HG02870 (cell line): ENCODE measurements around the gene GPR132.
"Not testable (repeated sequence)": the region's sequence is repeated elsewhere in the genome, so short reads cannot be mapped to it uniquely, and the experiment has no call there.

Experiments used
- ATAC-seq: cut with Tn5 transposase; IDR thresholded peaks from one replicate; pipeline ENCODE4 v1.9.1; 2021; ENCODE audit warnings: mild to moderate bottlenecking, moderate library complexity; ENCODE audit not compliant: unreplicated experiment

GPR132 gene, protein sequence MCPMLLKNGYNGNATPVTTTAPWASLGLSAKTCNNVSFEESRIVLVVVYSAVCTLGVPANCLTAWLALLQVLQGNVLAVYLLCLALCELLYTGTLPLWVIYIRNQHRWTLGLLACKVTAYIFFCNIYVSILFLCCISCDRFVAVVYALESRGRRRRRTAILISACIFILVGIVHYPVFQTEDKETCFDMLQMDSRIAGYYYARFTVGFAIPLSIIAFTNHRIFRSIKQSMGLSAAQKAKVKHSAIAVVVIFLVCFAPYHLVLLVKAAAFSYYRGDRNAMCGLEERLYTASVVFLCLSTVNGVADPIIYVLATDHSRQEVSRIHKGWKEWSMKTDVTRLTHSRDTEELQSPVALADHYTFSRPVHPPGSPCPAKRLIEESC

DNA sequence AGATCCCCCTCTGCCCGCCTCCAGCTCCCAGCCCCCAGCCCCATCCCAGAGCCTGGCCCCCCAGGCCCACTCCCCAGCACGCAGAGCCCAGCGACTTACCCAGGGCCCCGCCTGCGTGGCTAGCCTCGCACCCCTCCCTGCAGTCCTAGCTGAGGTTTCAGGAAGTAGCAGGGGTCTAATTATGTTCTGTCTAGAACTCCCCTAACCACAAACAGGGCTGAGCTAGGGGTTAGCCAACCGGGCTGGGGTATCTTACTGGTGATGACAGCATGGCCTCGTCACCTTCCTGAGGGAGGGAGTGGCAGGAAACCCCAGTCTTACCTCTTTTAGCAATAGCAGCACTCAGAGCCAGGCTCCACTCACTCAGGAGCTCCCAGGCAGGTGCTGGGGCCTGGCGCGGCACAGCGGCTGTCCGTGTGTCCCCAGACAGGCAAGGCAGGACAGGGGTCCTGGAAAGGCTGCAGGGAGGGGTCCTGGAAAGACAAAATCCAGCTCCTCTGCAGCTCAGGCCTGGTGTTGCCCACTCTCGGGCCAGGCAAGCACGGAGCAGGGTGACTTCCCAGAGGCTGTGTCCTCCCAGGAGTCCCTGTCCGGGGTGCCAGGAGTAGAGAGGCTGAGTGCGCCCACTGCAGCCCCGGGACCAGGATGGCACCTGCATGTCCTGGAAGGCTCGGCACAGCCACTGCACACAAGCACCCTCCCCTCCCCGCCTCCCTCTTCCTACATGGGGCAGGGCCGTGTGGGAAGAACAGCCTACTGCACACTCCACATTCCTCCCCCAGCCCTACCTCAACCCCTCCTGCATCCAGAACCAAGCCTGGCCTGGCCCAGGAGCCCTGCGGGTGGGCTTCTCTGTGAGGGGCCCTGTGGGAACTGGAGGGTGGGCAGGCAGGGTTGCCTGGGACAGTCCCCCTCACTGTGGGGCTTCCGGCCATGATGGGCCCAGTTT, at the start of gene GPR132:
GPR132 (minus strand) TSS at position 151 of the 949 bp plus-strand sequence. CDS start 10,010 bp downstream, outside the sequence.
- peak; percentile 49 for ATAC-seq

GRCh38 chr14:105109243-105109642, 44.0 kb upstream of the GPR132 start:
- ATAC-seq: not testable (repeated sequence)

GRCh38 chr14:105108516-105108864, 43.3 kb upstream of the GPR132 start:
- ATAC-seq: no peak

GRCh38 chr14:105107781-105108515, 42.7 kb upstream of the GPR132 start:
- no peak for ATAC-seq

GRCh38 chr14:105107351-105107750, 42.1 kb upstream of the GPR132 start:
- ATAC-seq: no peak

DNA sequence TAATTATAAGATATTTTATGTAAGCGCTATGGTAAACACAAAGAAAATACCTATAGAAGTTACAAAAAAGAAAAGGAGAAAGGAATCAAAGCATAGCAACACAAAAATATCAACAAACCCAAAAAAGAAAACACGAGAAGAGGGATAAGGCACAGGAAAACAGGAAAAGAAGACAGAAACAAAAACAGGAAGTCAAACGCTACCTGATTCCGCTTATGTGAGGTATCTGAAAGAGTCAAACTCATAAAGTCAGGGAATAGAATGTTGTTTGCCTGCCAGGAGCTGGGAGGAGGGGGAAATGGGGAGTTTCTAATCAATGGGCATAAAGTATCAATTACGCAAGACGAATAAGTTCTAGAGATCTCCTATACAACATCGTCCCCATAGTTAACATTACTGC, 39.9 kb upstream of the GPR132 start:
- ATAC-seq: no peak

DNA sequence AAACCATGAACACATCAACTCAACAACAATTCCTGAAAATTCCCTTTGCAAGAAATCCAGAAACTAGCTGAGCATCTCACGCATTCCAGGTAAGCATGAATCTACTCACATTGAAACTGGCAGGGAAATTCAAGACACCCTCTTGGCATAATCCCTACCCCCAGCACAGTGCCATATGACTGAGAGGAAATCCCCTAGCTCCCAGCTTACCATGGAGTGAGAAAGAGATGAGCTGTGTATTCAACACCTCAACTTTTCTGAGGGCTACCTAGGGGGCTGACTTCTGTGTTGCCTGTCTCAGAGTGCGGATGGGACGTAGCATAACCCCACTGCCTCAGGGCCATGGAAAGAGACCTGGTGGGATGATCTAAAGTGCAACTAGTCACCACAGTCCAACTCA, 37.7 kb upstream of the GPR132 start:
- no peak for ATAC-seq

- ATAC-seq: no peak
Measured at GRCh38 chr14:105102361-105102870, 37.2 kb upstream of the GPR132 start.

DNA sequence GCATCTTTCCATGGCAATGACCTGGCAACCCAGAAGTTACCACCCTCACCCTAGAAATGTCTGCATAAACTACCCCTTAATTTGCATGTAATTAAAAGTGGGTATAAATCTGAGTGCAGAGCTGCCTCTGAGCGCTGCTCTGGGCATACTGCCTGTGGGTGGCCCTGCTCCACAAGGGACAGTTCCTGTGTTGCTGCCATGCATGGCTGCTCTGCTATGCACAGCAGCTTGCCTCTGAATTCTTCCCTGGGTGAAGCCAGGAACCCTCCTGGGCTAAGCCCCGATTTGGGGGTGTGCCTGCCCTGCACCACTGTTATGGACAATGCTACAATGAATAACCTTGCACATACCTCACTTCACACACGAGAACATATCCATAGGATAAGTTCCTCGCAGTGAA, 35.7 kb upstream of the GPR132 start:
- no peak for ATAC-seq

GRCh38 chr14:105099778-105100177, 34.5 kb upstream of the GPR132 start:
- ATAC-seq: no peak

DNA sequence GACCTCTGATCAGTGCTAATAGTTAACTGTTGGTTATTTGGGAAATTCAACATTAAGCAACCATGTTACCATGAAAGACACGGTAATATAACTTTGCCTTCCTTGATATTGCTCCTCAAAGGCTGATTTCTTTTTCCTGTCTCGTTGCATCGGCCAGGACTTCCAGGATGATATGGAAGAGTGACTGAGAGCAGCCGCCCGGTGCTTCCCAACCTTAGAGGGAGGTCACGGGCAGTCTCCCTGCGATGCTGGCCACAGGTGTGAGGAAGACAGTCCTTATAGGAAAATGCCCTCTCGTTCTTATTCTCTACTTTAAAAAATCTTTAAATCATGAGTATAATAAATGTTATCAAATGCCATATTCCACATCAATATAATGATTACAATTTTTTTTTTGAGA, 33.1 kb upstream of the GPR132 start:
- no peak for ATAC-seq

- ATAC-seq: no peak
Measured at GRCh38 chr14:105097794-105098127, 32.5 kb upstream of the GPR132 start.

DNA sequence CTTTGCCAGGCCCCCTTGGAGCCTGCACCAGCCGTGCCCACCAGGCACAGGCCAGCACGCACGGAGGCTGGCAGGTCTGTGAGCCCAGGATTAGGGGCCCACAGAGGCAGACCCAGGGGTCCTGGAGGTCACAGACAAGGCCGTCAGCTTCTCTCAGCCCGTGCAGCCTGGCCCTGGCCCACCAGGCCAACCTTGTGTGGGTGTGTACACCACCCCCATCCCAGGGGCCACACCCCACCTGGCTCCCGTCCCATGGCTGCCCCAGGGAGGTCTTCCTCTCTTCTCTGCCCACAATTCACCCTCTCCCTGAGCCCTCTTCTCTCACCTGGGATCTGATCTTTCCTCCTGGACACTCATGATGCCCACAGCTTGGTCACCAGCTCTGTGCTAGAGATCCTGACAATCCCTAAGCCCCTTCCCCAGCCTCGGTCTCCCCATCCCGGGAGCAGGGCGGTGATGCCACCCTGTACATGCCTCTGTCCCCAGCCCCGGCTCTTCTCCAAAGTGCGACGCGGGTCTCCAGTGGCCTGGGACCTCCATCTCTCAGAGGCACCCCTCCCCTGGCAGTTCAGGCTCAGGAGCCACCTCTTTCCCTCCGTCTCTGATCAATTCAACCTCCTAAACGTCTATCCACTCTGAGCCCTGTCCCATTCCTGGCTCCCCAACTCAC, 31.1 kb upstream of the GPR132 start:
- ATAC-seq: no peak

- ATAC-seq: no peak
Measured at GRCh38 chr14:105095236-105095805, 30.1 kb upstream of the GPR132 start.

DNA sequence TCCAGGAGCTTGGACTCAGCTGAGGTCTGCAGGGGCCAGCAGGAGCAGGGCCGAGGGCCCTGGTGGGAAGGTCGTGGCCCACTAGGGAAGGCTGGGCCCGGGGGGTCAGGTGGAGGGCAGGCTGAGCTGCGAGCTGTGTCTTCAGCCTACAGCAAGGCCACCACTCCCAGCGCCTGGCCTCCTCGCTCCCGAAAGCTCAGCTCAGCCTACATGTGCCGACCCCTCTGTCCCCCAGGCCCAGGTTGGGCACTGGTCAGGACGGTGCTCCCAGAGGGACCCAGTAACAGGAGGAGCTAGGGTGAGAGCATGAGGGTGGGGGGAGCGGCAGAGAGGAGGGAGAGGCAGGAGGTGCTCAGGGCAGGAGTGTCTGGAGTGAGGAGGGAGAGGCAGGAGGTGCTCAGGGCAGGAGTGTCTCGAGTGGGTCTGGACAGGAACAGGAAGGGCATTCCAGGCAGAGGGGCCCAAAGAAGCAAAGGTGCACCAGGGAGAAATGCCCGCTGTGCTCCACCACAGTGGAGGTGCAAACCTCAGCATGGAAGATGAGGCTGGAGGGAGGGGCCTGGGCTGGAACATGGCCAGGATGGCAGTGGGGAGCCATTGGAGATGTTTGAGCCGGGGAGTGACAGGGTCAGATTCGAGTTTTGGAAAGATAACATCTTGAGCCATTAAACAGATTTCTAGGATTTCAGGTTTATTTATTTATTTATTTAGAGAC, 29.1 kb upstream of the GPR132 start:
- no peak for ATAC-seq

DNA sequence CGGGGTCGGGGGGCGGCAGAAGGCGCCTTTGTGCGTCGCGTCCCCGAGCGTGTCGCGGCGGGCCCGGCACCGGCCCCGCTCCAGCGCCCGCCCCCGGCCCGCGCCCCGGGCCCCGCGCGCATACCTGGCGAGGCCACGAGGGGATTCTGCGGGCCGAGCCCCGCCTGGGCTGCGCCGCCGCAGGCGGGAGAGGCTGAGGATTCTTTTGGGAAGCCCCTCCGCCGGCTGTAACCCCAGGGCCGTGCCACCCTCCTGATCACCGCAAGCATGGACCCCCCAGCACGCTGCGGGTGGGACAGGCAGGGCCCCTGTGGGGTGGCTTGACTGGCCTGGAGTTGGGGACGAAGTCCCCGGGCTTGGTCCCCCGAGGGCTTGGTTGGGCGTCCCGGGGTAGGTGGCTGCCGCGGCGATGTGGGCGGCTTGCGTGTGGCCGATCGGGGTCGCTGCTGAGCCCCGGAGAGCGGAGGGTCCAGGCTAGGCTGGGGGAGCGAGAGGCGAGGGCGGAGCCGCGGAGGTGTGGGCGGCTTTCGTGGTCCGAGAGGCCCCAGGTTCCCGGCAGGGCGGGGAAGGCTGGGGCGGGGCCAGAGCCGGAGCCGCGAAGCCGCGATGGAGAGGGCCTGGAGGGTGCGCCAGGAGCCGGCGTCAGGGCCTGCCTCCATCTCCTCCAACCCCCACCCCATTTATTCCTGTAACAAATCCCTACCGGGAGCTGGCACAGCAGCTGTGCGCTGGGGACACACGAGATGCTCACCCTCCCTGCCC, 28.4 kb upstream of the GPR132 start:
- peak; percentile 51 for ATAC-seq

DNA sequence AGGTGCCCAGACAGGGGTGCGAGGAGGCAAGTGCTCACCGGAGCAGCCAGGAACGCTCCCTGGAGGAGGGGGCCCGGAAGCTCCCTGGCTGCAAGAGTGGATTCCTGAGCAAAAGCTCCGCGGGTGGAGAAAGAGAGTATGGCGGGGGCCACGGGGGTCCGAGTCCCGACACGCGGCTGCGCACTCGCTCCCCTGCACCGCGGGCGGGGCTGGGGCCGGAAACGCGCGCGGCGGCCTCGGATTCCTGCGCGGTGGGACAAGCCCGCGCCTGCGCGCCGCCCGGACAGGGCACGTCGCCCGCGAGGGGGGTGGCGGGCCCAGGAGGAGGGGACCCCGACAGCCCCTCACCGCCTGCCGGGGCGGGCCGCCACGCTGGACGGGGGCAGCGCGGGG, 27.8 kb upstream of the GPR132 start:
- ATAC-seq: no peak

GRCh38 chr14:105092171-105093037, 27.2 kb upstream of the GPR132 start:
- ATAC-seq: no peak
